IPS-NIHi7 (cell line): Measurements from ENCODE around the gene HEBP2.
"Not testable (repeated sequence)": the region's sequence is repeated elsewhere in the genome, so short reads cannot be mapped to it uniquely, and the experiment has no call there.

Experiments
- DNase-seq: peaks from one replicate; pipeline ENCODE4 v3.0.0; 2012; ENCODE audit warnings: mixed read lengths; ENCODE audit errors: extremely low spot score

HEBP2 gene

DNA sequence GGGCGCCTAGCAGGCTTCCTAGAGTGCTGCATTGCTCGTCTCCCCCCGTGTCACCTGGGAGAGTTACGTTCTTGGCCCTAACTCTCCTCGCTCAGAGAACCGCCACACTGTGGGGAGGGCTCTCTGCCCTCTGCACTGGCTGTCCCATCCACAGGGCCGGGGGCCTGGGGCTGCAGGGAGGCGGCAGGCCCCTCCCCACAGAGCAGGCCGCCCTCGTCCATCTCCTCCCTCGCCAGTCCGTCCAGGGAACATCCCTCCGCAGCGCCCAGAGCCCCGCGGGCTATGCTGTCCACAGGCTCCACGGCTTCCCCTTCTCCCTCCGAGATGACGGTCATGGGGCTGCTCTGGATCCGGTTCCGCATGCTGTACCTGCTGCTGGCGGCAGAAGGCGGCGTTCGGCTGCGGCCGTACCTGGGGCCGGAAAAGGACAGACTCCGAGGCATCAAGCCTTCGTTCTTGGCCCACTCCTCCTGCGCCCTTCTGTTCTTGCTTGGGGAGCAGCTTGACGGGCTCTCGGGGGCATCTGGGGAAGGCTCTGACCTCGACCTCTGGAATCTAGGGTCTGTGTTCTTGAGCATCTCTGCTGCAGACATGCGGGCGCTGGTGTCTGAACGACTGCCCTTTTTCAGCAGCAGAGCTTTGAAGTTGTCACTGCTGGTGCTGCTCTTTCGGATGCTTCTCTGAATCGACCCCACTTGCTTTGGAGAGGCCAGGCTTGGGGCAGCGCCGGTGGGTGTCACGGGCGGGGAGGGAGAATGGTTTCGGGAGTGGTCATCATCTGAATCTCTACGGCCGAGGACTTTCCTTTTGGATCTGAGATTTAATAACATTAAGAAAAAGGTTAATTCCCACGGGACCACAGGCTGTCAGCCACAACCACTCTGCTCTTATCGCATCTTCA, 20.2 kb downstream of the HEBP2 start:
- DNase-seq: no peak

DNA sequence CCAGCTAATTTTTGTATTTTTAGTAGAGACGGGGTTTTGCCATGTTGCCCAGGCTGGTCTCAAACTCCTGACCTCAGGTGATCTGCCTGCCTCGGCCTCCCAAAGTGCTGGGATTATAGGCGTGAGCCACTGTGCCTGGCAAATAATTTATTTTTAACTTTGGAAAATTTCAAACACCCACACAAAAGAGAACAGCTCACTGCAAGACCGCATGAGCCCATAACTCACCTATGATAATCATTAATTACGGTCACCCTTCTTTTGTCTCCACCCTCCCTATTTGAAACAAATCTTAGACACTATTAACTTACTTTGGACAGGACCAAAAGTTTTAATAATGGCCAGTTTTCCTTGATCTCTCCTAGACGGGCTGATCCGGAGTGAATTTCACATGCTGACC, 21.2 kb downstream of the HEBP2 start:
- DNase-seq: not testable (repeated sequence)

DNA sequence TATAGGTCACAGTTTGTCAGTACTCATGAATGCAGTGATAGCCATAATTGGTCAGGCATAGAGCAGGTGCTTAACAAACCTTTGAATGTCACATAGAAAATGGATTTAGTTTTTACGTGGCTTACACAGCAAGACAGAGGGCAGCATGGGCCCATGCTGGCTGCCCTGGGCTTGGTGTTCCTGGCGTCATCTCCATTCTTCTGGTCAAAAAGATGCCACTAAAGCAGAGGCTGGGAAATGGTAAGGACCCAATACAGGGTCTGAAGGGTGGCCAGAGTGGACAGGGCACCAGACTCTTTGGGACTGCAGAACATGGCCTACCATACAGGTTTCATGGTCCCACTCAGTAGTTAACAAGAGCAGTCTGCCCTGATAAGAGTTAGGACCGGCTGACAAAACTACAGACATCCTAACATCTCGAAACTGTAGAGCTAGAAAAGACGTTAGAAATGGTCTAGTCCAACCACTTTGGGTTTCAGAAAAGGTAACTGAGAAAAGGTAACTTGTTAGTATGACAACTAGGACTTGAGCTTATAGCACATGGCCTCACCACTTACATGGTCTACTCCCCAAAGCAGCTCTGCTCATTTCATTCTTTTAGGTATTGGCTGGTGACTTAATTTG, 22.6 kb downstream of the HEBP2 start:
- DNase-seq: no peak

DNA sequence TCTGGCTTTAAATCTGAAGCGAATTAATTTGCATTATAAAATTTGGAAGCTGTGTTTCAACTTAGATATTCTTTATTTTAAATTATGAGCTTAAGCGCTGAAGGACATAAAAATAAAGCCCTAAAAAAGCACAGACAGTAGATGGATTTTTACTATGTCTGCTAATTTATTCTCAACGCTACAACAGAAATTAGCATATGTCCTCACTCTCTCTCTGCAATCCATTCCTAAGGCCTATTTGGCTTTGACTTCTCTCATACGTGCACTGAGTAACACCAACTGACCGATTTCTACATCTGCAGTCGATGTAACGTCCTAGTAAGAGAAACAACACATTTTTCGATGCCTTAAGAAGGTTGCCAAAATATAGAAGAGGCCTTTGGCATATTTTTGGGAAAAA, 23.7 kb downstream of the HEBP2 start:
- DNase-seq: no peak

DNA sequence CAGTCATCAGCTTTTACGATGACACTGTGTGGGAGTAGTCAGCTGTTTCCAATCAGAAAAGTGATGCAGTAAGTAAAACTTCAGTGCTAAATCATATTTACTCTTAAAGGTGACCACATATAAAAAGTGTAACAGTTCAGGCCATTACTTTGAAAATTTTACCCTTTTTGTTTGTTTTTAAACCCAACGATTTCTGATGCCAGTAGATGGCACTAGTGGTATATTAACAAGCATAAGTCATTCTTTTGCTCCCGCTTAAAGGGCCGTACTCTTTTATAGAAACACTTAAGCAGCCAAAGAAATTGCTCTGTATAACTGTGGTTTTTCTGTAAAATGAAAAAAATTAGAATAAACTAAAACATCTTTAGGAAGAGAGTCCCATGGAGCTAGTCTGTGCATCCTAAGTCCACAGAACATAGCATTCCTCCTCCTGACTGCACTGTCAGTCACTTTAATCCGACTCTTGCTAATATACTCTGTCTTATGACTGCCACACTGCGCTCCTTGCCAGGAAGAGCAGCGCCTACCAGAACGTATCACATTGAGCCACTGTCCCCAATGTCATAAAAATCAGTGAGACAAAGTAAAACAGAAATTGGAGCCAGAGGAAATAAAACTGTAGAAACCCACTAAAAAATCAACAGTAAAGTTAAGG, 25.0 kb downstream of the HEBP2 start:
- DNase-seq: peak; percentile 47

DNA sequence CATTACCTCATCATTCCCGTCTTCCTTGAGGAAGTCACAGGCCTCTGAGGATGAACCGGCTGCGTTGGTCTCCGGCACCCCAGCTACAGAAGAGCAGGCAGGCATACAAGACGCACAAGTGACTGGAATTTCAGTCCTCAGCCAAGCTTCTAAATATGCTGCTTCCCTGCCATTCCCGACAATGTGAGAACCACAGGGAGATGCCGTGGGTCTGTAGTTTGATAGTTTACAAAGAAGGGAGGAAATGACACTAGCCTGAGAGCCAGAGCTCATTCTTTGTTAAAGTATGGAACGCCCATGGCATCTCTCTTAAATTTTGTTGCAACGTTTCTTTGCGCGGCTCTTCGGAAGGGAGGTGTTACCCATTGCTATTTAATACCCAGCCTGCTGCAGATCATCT, 25.7 kb downstream of the HEBP2 start:
- DNase-seq: no peak

DNA sequence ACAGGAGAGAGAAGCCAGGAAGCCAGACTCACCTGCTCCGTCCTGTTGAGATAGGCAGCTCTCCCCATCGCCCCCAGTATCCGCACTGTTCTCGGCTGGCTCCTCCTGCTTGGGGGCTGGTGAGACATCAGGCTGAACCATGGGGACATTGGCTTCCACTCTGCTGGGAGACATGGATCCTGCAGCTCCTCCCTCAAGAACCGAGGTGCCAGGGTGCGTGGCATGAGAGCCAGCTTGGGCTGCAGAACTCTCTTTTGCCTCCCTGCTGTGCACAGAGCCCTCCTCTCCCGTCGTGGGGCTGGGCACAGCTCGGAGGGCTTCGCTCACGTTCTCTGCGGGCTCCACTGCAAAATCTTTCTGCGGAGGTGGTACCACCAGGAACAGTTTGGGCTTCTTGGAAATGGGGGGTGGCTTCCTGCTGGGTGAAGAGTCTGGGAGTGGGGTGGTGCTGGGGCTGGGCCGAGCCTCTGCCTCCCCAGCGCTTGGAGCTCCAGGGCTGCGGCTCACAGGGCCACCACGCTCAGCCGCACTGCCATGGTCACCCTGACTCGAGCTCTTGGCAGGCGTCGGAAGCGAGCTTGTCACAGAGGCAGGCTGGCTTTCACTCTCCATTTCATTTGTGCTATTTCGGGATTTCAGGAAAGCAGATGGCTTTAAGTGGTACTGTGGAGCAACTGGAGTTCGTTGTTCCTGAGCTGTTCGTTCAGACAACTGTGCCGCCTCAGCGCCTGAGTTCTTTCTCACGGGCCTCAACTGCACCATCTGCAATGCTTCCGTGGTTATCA, 26.5 kb downstream of the HEBP2 start:
- no peak for DNase-seq

- DNase-seq: no peak
Observed at GRCh38 chr6:138431256-138432062, 27.4 kb downstream of the HEBP2 start.

GRCh38 chr6:138432063-138432356, 28.0 kb downstream of the HEBP2 start:
- no peak for DNase-seq

DNA sequence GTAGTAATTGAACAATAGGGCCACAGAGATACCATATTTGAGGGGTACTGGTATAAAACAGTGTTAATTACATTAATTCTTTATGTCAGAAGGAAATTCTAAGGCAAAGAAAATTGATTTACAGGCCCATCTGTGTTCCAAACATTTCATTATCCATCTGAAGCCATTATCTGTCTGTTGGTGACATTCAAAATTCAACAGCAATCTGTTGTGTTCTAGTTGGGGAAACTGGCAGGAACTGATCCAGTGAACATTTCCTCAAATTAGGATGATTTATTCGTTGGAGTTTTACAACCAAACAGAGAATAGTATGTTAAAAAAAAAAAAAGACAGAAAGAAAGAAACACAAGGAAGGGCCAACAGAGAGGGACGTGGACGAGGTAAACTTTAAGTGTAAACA, 30.1 kb downstream of the HEBP2 start:
- DNase-seq: no peak

- DNase-seq: no peak
Observed at GRCh38 chr6:138434925-138435324, 30.9 kb downstream of the HEBP2 start.

- no peak for DNase-seq
Observed at GRCh38 chr6:138439546-138439945, 35.5 kb downstream of the HEBP2 start.

- DNase-seq: no peak
Observed at GRCh38 chr6:138440296-138440695, 36.3 kb downstream of the HEBP2 start.

GRCh38 chr6:138440758-138441357, 36.8 kb downstream of the HEBP2 start:
- no peak for DNase-seq

- no peak for DNase-seq
Observed at GRCh38 chr6:138441965-138442364, 37.9 kb downstream of the HEBP2 start.

DNA sequence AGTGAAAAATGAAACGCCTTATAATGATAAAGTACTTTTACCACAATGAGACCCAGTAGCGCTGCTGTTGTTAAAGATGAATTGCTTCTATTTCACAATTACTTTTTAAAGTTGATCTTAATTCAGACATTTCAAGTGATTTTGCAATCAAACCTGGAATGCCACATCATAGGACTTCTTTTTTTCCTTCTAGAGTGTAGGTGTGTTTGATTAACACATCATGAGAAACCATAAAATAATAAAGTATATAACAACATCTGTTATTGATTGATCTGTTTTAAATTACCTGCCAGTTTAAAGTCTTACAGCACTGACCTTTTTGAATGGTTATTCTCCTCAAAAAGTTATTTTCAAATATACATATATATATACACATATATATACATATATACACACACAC, 38.6 kb downstream of the HEBP2 start:
- no peak for DNase-seq

GRCh38 chr6:138443979-138444378, 40.0 kb downstream of the HEBP2 start:
- DNase-seq: no peak

GRCh38 chr6:138446821-138447220, 42.8 kb downstream of the HEBP2 start:
- DNase-seq: no peak

- DNase-seq: no peak
Observed at GRCh38 chr6:138450445-138450844, 46.4 kb downstream of the HEBP2 start.

DNA sequence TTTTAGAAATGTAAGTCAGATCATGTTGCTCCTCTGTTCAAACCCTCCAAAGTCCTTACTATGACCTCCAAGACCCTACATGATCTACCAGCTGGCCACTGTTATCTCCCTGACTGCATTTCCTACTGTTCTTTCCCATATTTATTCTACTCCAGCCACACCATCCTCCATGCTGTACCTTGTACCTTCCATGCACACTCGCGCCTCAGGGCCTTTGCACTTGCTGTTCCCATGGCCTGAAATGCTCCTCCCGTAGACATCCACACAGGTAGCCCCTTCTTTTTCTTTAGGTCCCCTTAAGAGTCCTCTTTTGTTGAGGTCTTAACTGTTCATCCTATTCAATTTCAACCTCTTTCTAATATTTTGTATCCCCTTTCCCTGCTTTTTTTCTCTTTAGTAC, 47.0 kb downstream of the HEBP2 start:
- no peak for DNase-seq
